IPS DF 19.7 (cell line): ENCODE measurements around the gene PAQR4.

Experiments
- DNase-seq: peaks from one replicate; pipeline ENCODE4 v3.0.0-alpha.2; 2013; ENCODE audit warnings: low read depth, low spot score

Gene PAQR4

DNA sequence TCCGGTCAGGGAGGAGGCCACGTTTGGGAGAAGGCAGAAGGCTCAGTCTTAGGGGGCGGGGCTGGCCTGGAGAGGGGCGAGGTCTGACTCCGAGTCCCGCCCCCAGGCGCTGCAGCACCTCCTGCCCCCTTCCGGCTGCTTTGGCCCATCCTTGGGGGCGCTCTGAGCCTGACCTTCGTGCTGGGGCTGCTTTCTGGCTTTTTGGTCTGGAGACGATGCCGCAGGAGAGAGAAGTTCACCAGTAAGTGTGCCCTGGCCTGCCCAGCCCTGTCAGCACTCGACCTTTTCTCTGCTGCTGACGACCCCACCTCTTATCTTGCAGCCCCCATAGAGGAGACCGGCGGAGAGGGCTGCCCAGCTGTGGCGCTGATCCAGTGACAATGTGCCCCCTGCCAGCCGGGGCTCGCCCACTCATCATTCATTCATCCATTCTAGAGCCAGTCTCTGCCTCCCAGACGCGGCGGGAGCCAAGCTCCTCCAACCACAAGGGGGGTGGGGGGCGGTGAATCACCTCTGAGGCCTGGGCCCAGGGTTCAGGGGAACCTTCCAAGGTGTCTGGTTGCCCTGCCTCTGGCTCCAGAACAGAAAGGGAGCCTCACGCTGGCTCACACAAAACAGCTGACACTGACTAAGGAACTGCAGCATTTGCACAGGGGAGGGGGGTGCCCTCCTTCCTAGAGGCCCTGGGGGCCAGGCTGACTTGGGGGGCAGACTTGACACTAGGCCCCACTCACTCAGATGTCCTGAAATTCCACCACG lies 52.5 kb downstream of the PAQR4 start:
- DNase-seq: no peak

DNA sequence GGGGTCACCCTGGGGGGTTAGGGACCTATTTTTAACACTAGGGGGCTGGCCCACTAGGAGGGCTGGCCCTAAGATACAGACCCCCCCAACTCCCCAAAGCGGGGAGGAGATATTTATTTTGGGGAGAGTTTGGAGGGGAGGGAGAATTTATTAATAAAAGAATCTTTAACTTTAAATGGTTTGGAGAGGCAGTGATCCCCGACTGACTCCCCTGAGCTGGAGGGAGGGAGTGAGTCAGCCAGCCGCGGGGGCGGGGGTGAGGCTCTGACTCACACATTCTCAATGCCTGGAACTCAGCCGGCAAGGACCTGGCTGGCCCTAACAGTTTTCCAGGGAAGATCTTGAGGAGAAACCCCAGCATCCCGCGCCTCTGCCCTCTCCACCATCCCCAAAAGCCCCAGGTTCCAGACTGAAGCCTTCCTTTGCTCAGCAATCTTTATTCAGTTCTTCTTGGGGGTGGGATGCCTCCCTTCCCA lies 53.1 kb downstream of the PAQR4 start:
- no peak for DNase-seq

DNA sequence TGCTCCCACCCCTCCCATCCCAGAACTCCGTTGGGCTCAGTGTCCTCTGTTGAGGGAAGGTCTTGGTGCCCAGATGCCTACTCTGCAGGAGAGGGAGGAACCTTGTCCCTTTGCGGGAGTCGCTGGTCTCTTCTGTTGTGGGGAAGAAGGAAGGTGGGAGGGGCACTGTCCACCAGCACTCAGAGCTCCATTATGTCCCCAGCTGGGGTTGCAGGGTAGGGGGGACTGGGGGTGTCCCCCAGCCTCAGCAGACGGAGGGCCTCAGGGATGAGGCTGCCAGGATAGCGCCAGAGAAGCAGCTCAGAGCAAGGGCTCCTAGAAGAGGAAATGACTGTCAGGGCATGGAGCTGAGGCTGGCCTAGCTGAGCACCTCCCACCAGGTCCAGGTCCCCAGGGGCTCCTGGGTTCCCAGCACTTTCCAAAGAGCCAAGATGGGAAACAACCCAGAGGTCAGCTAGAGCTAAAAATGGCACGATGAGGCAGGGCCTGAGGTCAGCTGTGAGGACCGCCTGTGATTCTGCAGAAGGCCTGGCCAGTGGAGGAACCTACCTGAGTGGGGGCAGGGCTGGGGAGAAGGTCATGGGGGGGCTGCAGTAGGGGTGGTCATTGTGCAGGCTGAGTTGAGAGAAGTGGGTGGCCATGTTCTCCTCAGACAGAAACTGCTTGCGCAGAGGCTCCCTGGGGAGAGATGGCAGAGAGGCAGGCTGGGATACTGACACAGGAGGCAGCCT lies 53.7 kb downstream of the PAQR4 start:
- no peak for DNase-seq
